Prostate gland (tissue), 2 donors: ENCODE results near the gene LUC7L2. TPM values are rescaled to one million over a fixed set of nuclear protein-coding genes. Genes with fewer than 3 reads are reported as not detected.

Experiments
- DNase-seq: peaks from one replicate; pipeline ENCODE4 v3.0.0-alpha.2; 2019; ENCODE audit warnings: low spot score
- H3K27ac ChIP-seq, 2 donors: fragments of 200-600 bp; sonication (generic); 2 replicates each; pipeline ENCODE4 v1.5.1; 2017 to 2019
- H3K27me3 ChIP-seq: fragments of 200-600 bp; sonication (generic); replicated peaks from 2 replicates; pipeline ENCODE4 v1.5.1; 2019; ENCODE audit not compliant: insufficient read depth
- H3K36me3 ChIP-seq, 2 donors: fragments of 200-600 bp; sonication (generic); 1 replicate in 1 of 2; 2 replicates in 1 of 2; pipeline versions ENCODE4 v1.5.1 to v1.8.1; 2017 to 2019
- H3K4me1 ChIP-seq: fragments of 200-600 bp; sonication (generic); replicated peaks from 2 replicates; pipeline ENCODE4 v1.5.1; 2019
- H3K4me3 ChIP-seq, 2 donors: fragments of 200-600 bp; sonication (generic); 2 replicates each; pipeline ENCODE4 v1.5.1; 2017 to 2019
- H3K9me3 ChIP-seq: fragments of 200-600 bp; sonication (generic); 2 replicates; pipeline ENCODE4 v1.5.1; 2017
- CTCF ChIP-seq, 4 experiments: fragments of 200-600 bp in 2 of 4; fragments of 450-650 bp in 2 of 4; sonication (generic) in 2 of 4; IDR thresholded peaks; 1 replicate in 3 of 4; 2 replicates in 1 of 4; pipeline ENCODE4 v1.5.1; 2016 to 2019; ENCODE audit warnings: antibody characterized with exemption in 4 of 4, mild to moderate bottlenecking in 2 of 4, moderate library complexity in 2 of 4
- POLR2A ChIP-seq: fragments of 450-650 bp; IDR thresholded peaks from one replicate; pipeline ENCODE4 v1.6.1; 2016; ENCODE audit warnings: antibody characterized with exemption, mild to moderate bottlenecking
- POLR2AphosphoS5 ChIP-seq: sonication (generic); formaldehyde crosslinking; IDR thresholded peaks from one replicate; pipeline ENCODE4 v1.6.1; 2017; ENCODE audit warnings: antibody characterized with exemption
- WGBS: methylation state at CpG from one replicate; pipeline ENCODE4 v1.1.5; 2018; 5-methylcytosine and 5-hydroxymethylcytosine counted together
- intact Hi-C: fragments of 100-400 bp; cut with DNase I; formaldehyde crosslinking; loops from one replicate; pipeline ENCODE4 v1.14.2; 2022
- total RNA-seq, 2 donors: library from RNA; depleted of rRNA; stranded (reverse); fragments of >200 nt; gene quantifications; one replicate each; pipeline ENCODE4 v1.1.0, GENCODE V29; 2016

LUC7L2 gene
- total RNA-seq, 2 donors from 2014 or later: 71.2 to 81.7 TPM

- Histone ChIP-seq H3K36me3 (no peaks in the 10 kb centered on the region), H3K4me1 (peaks cover 3% of the 10 kb centered on the region), H3K27me3 (no peaks in the 10 kb centered on the region), H3K9me3 (no peaks in the 10 kb centered on the region), H3K27ac (no peak overlapping the region), H3K4me3 (no peak overlapping the region)
- intact Hi-C loops: no loop called here
- 98% methylated on average over 9 of the region's 9 CpGs for WGBS
- TF ChIP-seq CTCF (IDR thresholded peaks at IDR 0.05) (no peak), POLR2AphosphoS5 (no peak), POLR2A (no peak)
- DNase-seq: no peak
These were observed 77.1 kb downstream of the LUC7L2 start for GRCh38 chr7:139436806-139437205.

- no peaks in the 10 kb centered on the region for H3K36me3 ChIP-seq
- peaks cover under 1% of the 10 kb centered on the region for H3K4me1 ChIP-seq
- H3K27me3 ChIP-seq: no peaks in the 10 kb centered on the region
- intact Hi-C loops: no loop called here
- no peak for TF ChIP-seq CTCF (IDR thresholded peaks at IDR 0.05)
- TF ChIP-seq POLR2A: no peak
- no peak for TF ChIP-seq POLR2AphosphoS5
- DNase-seq: no peak
- H3K4me3 ChIP-seq: no peak overlapping the region
- H3K9me3 ChIP-seq: no peaks in the 10 kb centered on the region
- WGBS: 84% methylated on average over 7 of the region's 7 CpGs
- H3K27ac ChIP-seq: no peak overlapping the region
These were observed 79.7 kb downstream of the LUC7L2 start for GRCh38 chr7:139439375-139439774.

- intact Hi-C loops: no loop called here
- no peak overlapping the region for H3K27ac ChIP-seq
These were observed 82.3 kb downstream of the LUC7L2 start for GRCh38 chr7:139441961-139442360.

GRCh38 chr7:139446051-139446890 is 86.6 kb downstream of the LUC7L2 start:
- Histone ChIP-seq H3K9me3 (no peaks in the 10 kb centered on the region), H3K4me1 (no peaks in the 10 kb centered on the region), H3K4me3 (no peak overlapping the region), H3K27ac (no peak overlapping the region), H3K27me3 (no peaks in the 10 kb centered on the region), H3K36me3 (no peaks in the 10 kb centered on the region)
- intact Hi-C loops: no loop called here
- TF ChIP-seq POLR2AphosphoS5: no peak
- TF ChIP-seq POLR2A: no peak
- TF ChIP-seq CTCF (IDR thresholded peaks at IDR 0.05): no peak
- DNase-seq: no peak
- WGBS: 96% methylated on average over 20 of the region's 20 CpGs

More at GRCh38 chr7:139441961-139442360, 82.3 kb downstream of the LUC7L2 start:
- no peaks in the 10 kb centered on the region for H3K27me3 ChIP-seq
- 52% methylated on average over 4 of the region's 4 CpGs for WGBS
- no peaks in the 10 kb centered on the region for H3K4me1 ChIP-seq
- peak; percentile 24 for DNase-seq
- no peak overlapping the region for H3K4me3 ChIP-seq
- no peaks in the 10 kb centered on the region for H3K36me3 ChIP-seq
- TF ChIP-seq CTCF (IDR thresholded peaks at IDR 0.05): no peak
- TF ChIP-seq POLR2AphosphoS5: no peak
- no peak for TF ChIP-seq POLR2A
- no peaks in the 10 kb centered on the region for H3K9me3 ChIP-seq

- Histone ChIP-seq H3K36me3 (no peaks in the 10 kb centered on the region), H3K27me3 (no peaks in the 10 kb centered on the region), H3K9me3 (no peaks in the 10 kb centered on the region), H3K4me1 (no peaks in the 10 kb centered on the region), H3K27ac (no peak overlapping the region), H3K4me3 (no peak overlapping the region)
- WGBS: 96% methylated on average over 6 of the region's 6 CpGs
- DNase-seq: no peak
- TF ChIP-seq CTCF (IDR thresholded peaks at IDR 0.05): no peak
- no peak for TF ChIP-seq POLR2AphosphoS5
- TF ChIP-seq POLR2A: no peak
- intact Hi-C loops: no loop called here
These were observed 91.2 kb downstream of the LUC7L2 start for GRCh38 chr7:139450851-139451250.
